Cerebellar cortex (tissue), 1 donor: ENCODE measurements around the gene SENP2.
"Not testable (repeated sequence)": the region's sequence is repeated elsewhere in the genome, so short reads cannot be mapped to it uniquely, and the experiment has no call there.

Experiments used
- DNase-seq: peaks from one replicate; pipeline ENCODE4 v3.0.0-alpha.2; 2015; ENCODE audit warnings: low spot score

Gene SENP2

GRCh38 chr3:185586686-185587039 is 568 bp downstream of the SENP2 start:
- no peak for DNase-seq

DNA sequence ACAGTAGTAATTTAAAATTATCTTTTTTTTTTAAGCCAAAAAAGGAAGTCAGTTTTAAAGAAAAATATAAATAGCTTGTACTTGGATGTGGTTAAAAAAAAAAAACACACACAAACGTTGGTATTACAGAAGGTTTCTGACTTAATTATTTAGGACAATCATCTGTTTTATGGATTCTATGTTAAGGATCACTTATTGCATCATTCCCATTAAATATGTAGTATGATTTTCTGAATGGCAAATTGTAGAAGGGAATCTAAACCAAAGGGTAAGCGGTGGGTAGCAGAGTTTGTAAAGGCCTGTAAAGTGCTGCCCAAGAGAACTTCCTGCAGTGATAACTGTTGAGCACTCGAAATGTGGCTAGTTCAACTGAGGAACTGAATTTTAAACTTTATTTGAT is 8.0 kb downstream of the SENP2 start:
- no peak for DNase-seq

DNA sequence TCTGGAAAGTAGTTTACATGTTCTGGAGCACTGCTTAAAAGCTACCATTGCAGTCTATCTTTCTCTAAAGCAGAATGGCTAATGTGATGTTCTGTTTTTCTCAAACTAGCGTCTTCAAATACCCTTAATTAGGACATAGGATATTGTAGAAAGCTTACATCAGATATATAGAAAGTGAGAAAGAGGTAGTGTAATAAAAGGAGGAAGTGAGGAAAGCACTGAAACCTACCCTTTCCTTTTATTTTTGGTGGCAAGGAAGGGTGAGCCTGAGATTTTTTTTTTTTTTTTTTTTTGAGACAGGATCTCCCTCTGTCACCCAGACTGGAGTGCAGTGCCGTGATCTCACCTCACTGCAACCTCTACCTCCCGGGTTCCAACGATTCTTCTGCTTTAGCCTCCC is 9.4 kb downstream of the SENP2 start:
- DNase-seq, result no peak

GRCh38 chr3:185605566-185605965 is 19.5 kb downstream of the SENP2 start:
- no peak for DNase-seq

DNA sequence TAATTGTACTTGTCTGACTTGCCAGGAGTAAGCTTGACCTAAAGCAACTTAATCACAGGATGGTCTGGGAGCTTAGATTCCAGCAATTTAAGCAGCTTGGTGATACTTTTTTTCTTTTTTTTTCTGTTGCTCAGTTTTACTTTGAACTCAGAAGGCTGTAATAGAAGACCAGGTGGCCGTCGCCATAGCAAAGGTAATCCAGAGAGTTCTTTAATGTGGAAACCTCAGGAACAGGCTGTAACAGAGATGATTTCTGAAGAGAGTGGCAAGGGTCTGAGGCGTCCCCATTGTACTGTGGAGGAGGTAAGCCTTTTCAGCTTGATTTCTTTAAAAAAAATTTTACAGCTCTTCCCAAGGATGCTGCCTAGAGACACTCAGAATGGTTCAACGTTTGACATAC is 20.1 kb downstream of the SENP2 start:
- no peak for DNase-seq

- no peak for DNase-seq
Measured at GRCh38 chr3:185613016-185613415, 26.9 kb downstream of the SENP2 start.

GRCh38 chr3:185623939-185624665 is 38.0 kb downstream of the SENP2 start:
- DNase-seq, result no peak

DNA sequence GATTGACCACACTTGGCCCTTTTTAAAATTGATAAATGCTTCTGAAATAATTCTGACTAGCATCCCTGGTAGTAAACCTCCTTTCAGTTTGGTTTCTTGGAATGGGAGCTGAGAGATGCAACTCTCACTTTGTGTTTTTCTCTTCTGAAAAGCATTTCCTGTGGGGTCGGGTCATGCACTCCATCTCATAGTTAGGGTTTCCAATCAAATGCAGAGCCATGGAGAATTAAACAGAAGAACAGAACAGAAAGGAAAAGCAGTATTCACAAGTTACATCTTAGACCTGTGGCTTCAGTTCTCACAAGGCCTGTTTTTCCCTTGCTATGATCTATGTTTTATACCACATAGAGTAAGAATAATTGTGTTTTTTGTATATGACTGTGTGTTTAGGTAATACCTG is 39.7 kb downstream of the SENP2 start:
- DNase-seq, result no peak

- peak; percentile 10 for DNase-seq
Measured at GRCh38 chr3:185629554-185630181, 43.6 kb downstream of the SENP2 start.

GRCh38 chr3:185630182-185630622 is 44.1 kb downstream of the SENP2 start:
- DNase-seq, result peak; percentile 47

DNA sequence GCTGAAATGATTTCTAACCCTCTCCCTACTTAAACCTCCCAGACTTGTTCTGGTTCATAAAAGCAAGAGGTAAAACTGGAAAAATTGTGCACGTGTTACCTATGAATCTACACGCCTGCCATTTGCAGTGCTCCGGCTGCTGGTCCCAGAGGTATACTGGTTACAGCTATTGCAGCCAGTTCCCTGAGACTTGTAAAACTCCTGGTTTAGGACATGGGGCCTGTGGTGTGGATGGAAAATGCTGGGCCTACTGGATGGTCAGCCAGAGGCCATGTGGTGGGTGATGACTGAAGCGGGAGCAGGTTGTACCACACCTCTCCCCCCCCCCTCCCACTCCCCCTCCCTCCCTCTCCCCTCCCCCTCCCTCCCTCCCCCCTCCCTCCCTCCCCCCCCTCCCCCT is 45.0 kb downstream of the SENP2 start:
- peak; percentile 23 for DNase-seq

GRCh38 chr3:185631508-185632206 is 45.6 kb downstream of the SENP2 start:
- DNase-seq, result peak; percentile 16

DNA sequence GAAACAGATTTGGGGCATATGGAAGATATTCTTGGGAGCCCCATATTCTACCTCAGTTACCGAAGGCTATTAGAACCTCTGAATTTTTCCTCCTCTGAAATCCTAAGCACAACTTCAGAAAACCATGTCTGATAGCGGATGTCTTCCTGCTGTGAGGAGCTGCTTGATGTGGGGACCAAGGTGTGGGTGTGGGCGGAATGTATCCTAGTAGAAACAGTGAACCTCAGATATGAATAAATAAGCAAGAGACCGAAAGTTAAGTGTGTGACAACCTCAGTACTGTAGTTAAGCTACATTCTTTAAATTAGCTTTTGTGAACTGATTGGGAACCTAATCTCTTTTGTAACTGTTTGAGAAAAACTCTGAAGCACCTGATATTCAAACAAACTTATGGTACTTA is 46.9 kb downstream of the SENP2 start:
- no peak for DNase-seq

DNA sequence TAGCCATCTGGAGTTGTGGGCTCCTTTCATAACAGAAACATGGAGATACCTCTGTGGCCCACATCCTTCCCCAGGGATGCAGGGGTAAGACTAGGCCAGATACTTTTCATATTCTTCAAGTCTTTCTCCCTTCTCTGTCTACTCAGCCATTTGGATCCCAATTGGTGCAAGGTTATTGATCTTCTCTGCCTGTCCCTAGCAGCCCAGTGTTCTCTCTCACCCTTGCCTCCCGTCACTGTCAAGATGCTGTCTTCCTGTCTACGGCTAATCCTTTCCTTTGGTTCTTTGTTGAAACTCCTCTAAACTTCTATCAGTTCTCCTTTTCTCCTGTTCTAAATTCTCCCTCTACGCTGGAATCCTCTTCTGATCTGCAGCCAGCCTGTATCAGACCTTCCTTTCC is 51.3 kb downstream of the SENP2 start:
- DNase-seq, result no peak

- not testable (repeated sequence) for DNase-seq
Measured at GRCh38 chr3:185638651-185639050, 52.6 kb downstream of the SENP2 start.

GRCh38 chr3:185639632-185640206 is 53.6 kb downstream of the SENP2 start:
- no peak for DNase-seq

DNA sequence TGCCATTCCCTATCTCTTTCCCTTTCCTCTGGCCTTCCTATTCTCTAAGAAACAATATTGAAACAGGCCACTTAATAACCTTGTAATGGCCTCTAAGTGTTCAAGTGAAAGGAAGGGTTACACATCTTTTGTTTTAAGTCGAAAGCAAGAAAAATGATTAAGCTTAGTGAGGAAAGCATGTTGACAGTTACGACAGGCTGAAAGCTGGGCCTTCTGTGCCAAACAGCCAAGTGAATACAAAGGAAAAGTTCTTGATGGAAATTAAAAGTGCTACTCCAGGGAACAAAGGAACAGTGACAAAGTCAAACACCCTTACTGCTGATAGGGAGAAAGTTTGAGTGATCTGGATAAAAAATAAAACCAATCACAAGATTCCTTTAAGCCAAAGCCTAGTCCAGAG is 54.2 kb downstream of the SENP2 start:
- no peak for DNase-seq

DNA sequence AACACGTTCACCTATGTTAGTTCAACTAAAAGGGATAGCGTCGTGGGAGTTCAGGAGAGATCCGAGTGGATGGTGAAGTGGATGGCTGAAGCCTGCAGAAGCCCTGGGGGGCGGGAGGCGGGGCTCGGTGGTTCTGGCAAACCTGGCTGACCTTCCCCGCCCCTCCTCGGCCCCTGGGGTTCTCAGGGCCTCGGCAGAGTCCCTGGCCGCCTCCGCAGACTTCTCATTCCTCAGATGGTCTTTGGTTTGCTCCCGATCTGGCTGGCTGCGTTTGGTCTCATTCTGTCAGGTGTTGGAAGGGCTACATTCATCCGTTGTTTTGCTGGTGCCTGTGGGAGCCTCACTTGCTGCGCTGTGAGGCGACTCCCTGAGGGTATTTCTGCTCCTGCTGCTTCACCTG is 59.1 kb downstream of the SENP2 start:
- not testable (repeated sequence) for DNase-seq

- DNase-seq, result no peak
Measured at GRCh38 chr3:185645596-185646381, 59.7 kb downstream of the SENP2 start.

DNA sequence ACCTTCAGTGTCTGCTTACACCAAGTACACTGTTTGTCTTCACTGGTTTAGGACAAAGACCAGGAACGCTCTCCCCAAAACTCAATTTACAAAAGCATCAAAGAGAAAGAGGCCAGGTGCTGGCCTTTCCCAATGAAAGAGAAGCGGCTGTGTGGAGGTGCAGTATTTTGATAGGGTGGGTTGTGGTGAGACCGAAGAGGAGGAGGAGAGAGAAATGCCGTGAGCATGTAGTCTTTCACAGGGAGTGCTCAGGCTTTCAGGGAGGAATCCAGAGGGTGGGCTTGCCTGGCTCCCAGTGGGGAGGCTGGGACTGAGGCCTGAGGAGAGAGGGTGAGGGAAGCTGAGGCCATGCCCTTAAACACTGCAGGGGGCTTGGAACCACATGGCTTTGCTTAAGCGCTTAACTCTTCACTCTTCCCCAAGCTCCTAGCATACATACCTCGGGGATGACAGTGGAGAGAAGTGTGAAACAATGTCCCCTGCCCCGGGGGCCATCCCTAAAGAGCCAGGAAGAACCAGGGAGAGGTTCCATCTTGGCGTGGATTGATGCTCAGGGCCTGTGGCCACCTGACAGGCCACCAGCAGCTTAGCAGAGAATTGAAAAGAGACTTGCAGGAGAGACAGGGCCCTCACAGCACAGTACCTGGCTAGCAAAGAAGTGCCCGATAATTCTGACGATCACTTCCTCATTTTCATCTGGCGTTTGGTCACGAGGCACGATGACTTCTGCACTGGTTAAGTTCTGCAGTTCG is 60.5 kb downstream of the SENP2 start:
- no peak for DNase-seq

DNA sequence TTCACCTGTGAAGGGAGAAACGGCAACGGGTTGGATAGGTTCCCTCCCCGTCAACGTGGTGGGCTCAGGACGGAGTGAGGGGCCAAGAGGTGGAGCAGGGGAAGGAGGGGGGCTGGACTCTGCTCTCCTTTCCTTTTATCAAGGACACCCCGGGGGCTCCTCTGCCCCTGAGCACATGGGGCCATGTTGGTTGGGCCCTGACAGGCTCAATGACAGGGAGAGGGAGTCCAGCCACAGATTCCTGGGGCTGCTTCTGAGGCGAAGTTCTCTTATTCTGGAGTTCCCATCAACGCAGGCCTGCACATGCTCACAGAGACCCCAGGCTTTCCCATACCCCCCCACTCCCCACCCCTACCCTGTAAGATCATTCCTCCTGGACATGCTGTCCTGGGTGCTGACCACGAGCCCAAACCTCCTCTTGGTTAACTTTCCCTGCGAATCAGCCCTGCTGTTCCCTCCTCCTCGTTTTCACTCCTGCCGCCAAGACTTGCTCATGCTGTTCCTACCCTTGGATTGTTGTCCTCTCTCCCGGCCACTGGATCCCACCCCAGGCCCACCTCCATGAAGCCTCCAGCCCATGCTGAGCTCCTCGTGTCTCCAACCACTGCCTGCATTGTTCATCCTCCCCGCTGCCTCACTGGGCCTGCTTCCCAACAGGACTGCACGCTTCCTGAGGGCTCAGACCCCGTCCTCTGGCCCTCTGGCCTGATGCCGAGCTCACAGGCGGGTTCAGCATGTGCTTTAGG is 61.2 kb downstream of the SENP2 start:
- DNase-seq, result no peak
